Hepatic stellate cell (primary cell): Measurements from ENCODE around the gene USF3.
"Not testable (repeated sequence)": the region's sequence is repeated elsewhere in the genome, so short reads cannot be mapped to it uniquely, and the experiment has no call there.

Experiments
- DNase-seq: peaks from one replicate; pipeline ENCODE4 v3.0.0; 2011; ENCODE audit warnings: low spot score

Gene USF3

GRCh38 chr3:113649174-113649845 is 47.1 kb downstream of the USF3 start:
- DNase-seq: no peak

- no peak for DNase-seq
These were observed 47.9 kb downstream of the USF3 start for GRCh38 chr3:113648524-113648923.

- no peak for DNase-seq
These were observed 52.9 kb downstream of the USF3 start for GRCh38 chr3:113643583-113643982.

GRCh38 chr3:113638910-113639309 is 57.5 kb downstream of the USF3 start:
- DNase-seq: no peak

GRCh38 chr3:113637756-113638155 is 58.7 kb downstream of the USF3 start:
- no peak for DNase-seq

GRCh38 chr3:113636034-113636433 is 60.4 kb downstream of the USF3 start:
- not testable (repeated sequence) for DNase-seq

GRCh38 chr3:113634782-113635474 is 61.5 kb downstream of the USF3 start:
- no peak for DNase-seq

- DNase-seq: no peak
These were observed 64.9 kb downstream of the USF3 start for GRCh38 chr3:113631573-113631972.

GRCh38 chr3:113630956-113631542 is 65.4 kb downstream of the USF3 start:
- no peak for DNase-seq

GRCh38 chr3:113629584-113630421 is 66.6 kb downstream of the USF3 start:
- no peak for DNase-seq

GRCh38 chr3:113628788-113629187 is 67.7 kb downstream of the USF3 start:
- no peak for DNase-seq

- no peak for DNase-seq
These were observed 68.1 kb downstream of the USF3 start for GRCh38 chr3:113628316-113628715.

- DNase-seq: peak; percentile 50
These were observed 69.7 kb downstream of the USF3 start for GRCh38 chr3:113626503-113627371.

GRCh38 chr3:113625834-113626233 is 70.6 kb downstream of the USF3 start:
- DNase-seq: peak; percentile 21

GRCh38 chr3:113623811-113624210 is 72.6 kb downstream of the USF3 start:
- no peak for DNase-seq

GRCh38 chr3:113623324-113623723 is 73.1 kb downstream of the USF3 start:
- no peak for DNase-seq

GRCh38 chr3:113620091-113620490 is 76.4 kb downstream of the USF3 start:
- DNase-seq: no peak

GRCh38 chr3:113617726-113618125 is 78.7 kb downstream of the USF3 start:
- no peak for DNase-seq

GRCh38 chr3:113615976-113616375 is 80.5 kb downstream of the USF3 start:
- DNase-seq: no peak

GRCh38 chr3:113614402-113614801 is 82.0 kb downstream of the USF3 start:
- no peak for DNase-seq

GRCh38 chr3:113607219-113607596 is 89.2 kb downstream of the USF3 start:
- DNase-seq: no peak
